ENCODE results near the gene PTPRK. TPM values are rescaled to one million over a fixed set of nuclear protein-coding genes. Genes with fewer than 3 reads are reported as not detected.
"Not testable (repeated sequence)": the region's sequence is repeated elsewhere in the genome, so short reads cannot be mapped to it uniquely, and the experiment has no call there.

Gene PTPRK
- total RNA-seq, 2 experiments from 2014 or later, result 1.7 to 2.5 TPM

DNA sequence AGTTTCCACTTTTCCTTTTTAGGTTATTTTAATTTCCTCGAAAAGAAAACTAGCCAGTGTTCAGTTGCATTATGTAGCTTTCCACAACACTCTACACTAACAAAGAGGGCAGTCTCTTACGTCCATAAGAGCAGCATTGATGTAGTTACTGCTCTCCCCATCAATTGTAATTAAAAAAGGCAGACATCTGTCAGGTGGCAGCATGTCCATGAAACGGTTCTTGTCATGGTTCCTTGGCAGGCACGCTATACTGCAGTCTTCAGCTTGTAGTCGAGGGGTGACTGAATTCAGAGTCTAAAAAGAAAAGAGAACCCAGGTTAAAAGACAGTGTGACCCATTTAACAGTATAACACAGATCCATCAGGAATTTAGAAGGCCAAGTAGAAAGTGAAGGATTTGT lies 539.4 kb downstream of the PTPRK start:
- Mint-ChIP-seq H3K27me3 (no peaks in the 10 kb centered on the region), H3K36me3 (ENCODE audit: low read depth) (peaks cover 15% of the 10 kb centered on the region), H3K4me1 (peaks cover 11% of the 10 kb centered on the region), H3K4me3 (no peak overlapping the region), H3K27ac (no peak overlapping the region), H3K9me3 (peaks cover 28% of the 10 kb centered on the region)
- ChIA-PET POLR2A (no interaction called here), CTCF (interaction anchor here (0.7 to 1.3 kb wide), 2 partner anchors 14 to 347 kb away, joined by 3 read pairs; no protein-coding TSS in a partner anchor)
- DNase-seq, result no peak

DNA sequence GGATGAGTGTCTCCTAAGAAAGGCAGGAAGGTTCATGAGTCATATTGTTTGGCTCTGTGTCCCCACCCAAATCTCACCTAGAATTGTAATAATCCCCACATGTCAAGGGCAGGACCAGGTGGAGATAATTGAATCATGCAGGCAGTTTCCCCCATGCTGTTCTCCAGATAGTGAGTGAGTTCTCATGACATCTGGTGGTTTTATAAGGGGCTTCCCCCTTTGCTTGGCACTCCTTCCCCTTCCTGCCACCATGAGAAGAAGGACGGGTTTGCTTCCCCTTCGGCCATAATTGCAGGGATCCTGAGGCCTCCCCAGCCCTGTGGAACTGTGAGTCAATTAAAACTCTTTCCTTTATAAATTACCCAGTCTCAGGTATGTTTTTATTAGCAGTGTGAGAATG lies 542.2 kb downstream of the PTPRK start:
- Mint-ChIP-seq H3K4me1 (peaks cover 23% of the 10 kb centered on the region), H3K9me3 (peaks cover 44% of the 10 kb centered on the region), H3K36me3 (ENCODE audit: low read depth) (peaks cover 31% of the 10 kb centered on the region)
- H3K27me3 Mint-ChIP-seq, POLR2A ChIA-PET, H3K27ac Mint-ChIP-seq, DNase-seq, H3K4me3 Mint-ChIP-seq: not testable (repeated sequence)
- CTCF ChIA-PET, result interaction anchor here (1.4 kb wide), 1 partner anchor 9 kb away, joined by 4 read pairs; no protein-coding TSS in a partner anchor

DNA sequence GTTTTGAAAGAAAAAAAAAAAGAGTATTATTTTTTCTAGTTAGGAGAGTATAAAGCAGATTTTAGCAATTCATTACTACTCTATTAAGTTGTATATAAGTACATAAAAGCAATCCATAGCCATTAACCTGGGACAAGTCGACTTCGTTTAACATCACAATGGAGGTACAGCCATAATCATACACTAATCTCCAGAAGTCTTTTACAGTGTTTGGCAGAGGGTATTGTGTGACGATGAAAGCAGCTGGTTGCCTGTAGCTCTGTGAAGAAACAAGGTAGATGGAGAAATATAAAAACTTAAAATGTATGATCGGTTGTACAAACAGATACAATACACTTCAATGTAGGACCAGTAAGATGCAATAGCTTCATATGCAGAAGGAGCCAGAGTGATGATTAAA lies 543.6 kb downstream of the PTPRK start:
- H3K4me3 Mint-ChIP-seq, result no peak overlapping the region
- POLR2A ChIA-PET, result no interaction called here
- CTCF ChIA-PET, result no interaction called here
- DNase-seq, result no peak
- H3K4me1 Mint-ChIP-seq, result peaks cover 37% of the 10 kb centered on the region
- H3K9me3 Mint-ChIP-seq, result peaks cover 44% of the 10 kb centered on the region
- H3K27ac Mint-ChIP-seq, result no peak overlapping the region
- peaks cover 34% of the 10 kb centered on the region for H3K36me3 Mint-ChIP-seq (ENCODE audit: low read depth)
- no peaks in the 10 kb centered on the region for H3K27me3 Mint-ChIP-seq

DNA sequence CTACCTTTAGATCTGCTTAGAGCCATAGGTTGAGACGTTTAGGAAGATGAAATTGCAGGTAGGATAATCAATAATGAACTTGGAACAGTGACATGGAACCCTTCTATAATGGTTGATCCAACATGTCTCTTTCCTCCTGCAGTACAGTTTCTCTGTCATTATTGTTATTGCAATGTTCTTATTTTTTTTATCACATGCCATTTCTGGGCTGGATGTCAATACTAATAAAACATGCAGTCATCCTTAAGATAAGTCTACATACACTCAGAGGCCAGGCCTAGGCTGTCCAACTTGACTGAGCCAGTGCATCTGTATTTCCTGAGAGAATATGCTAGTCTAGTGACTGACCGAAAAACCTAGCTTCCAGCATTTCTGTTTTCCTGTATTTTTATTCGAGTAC lies 544.3 kb downstream of the PTPRK start:
- H3K27ac Mint-ChIP-seq, result no peak overlapping the region
- peaks cover 40% of the 10 kb centered on the region for H3K9me3 Mint-ChIP-seq
- no peak overlapping the region for H3K4me3 Mint-ChIP-seq
- H3K27me3 Mint-ChIP-seq, result no peaks in the 10 kb centered on the region
- CTCF ChIA-PET, result no interaction called here
- H3K4me1 Mint-ChIP-seq, result peaks cover 44% of the 10 kb centered on the region
- DNase-seq, result no peak
- POLR2A ChIA-PET, result no interaction called here
- peaks cover 34% of the 10 kb centered on the region for H3K36me3 Mint-ChIP-seq (ENCODE audit: low read depth)

DNA sequence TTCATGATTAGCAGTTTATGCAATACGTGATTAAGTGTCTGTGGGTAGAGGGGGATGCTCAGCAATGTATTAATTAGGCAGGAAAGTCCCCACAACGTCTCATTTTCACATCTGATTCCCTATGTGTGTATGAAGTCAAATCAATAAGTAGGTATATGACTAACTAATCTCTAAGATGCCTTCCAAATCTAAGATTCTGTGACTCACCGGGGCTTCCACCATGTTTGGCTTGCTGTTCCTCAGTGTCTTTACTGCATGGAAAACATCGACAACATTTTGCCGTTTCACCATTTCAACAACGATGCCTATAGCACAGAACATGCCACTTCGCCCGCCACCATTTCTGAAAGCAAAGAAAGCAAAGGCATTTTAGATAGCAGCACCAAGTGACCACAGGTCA lies 547.6 kb downstream of the PTPRK start:
- Mint-ChIP-seq H3K27me3 (no peaks in the 10 kb centered on the region), H3K9me3 (peaks cover 34% of the 10 kb centered on the region), H3K4me1 (peaks cover 60% of the 10 kb centered on the region), H3K27ac (peak overlapping the region; percentile 97), H3K4me3 (peak overlapping the region; percentile 71), H3K36me3 (ENCODE audit: low read depth) (peaks cover 35% of the 10 kb centered on the region)
- ChIA-PET CTCF (interaction anchor here (0.9 to 1.7 kb wide), 2 partner anchors 13 to 135 kb away, joined by 3 to 4 read pairs; no protein-coding TSS in a partner anchor), POLR2A (interaction anchor here (0.6 kb wide), 1 partner anchor 75 kb away, joined by 4 read pairs; no protein-coding TSS in a partner anchor)
- peak; percentile 10 for DNase-seq

DNA sequence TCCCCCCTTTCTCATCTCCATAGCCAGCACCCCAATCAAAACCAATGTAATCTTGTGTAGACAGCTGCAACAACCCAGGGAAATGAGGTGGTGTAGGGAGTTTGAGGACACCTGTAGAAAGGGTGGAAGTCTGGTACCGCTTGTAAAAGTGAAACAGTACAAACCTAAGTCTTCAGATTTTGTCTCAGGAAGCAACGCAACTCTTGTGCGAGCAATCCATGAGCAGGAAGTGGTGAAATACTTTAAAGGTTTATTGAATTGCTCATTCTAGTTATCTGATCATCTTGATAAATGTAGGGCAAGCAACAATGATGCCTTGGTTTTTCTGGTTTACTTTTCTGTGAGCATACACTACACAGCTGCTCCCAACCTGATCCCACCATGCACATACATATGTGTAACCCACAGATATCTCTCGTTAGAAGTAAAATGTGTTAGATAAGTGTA lies 548.4 kb downstream of the PTPRK start:
- H3K36me3 Mint-ChIP-seq (ENCODE audit: low read depth), result peaks cover 42% of the 10 kb centered on the region
- CTCF ChIA-PET, result no interaction called here
- H3K4me1 Mint-ChIP-seq, result peaks cover 65% of the 10 kb centered on the region
- DNase-seq, result peak; percentile 76
- peak overlapping the region; percentile 97 for H3K27ac Mint-ChIP-seq
- peaks cover 37% of the 10 kb centered on the region for H3K9me3 Mint-ChIP-seq
- POLR2A ChIA-PET, result interaction anchor here (0.6 to 0.8 kb wide), 3 partner anchors 65 to 75 kb away, joined by 3 to 4 read pairs (median 3); partner anchors contain the start of gene THEMIS
- H3K4me3 Mint-ChIP-seq, result peak overlapping the region; percentile 71
- no peaks in the 10 kb centered on the region for H3K27me3 Mint-ChIP-seq

DNA sequence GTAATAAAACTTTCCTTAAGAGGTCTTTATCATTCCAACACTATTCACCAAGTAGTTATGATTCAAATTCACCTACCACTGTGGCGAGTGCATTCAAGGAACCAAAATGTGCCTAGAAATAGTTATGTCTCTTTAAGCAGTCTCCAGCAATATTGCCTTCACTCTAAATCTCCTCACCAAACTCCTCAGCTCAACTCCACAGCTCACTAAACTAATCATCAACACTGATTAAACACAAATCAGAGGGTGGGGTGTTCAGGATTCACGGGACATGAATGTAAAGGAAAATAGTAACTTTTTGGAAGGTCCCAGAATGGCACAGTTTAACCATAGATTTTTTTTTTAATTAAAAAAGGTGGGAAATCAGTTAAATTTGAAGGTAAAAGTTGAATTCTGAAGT lies 549.0 kb downstream of the PTPRK start:
- POLR2A ChIA-PET, result no interaction called here
- no peak for DNase-seq
- H3K9me3 Mint-ChIP-seq, result peaks cover 37% of the 10 kb centered on the region
- peaks cover 44% of the 10 kb centered on the region for H3K36me3 Mint-ChIP-seq (ENCODE audit: low read depth)
- H3K4me1 Mint-ChIP-seq, result peaks cover 70% of the 10 kb centered on the region
- H3K27me3 Mint-ChIP-seq, result no peaks in the 10 kb centered on the region
- H3K27ac Mint-ChIP-seq, result peak overlapping the region; percentile 97
- peak overlapping the region; percentile 71 for H3K4me3 Mint-ChIP-seq
- CTCF ChIA-PET, result no interaction called here

DNA sequence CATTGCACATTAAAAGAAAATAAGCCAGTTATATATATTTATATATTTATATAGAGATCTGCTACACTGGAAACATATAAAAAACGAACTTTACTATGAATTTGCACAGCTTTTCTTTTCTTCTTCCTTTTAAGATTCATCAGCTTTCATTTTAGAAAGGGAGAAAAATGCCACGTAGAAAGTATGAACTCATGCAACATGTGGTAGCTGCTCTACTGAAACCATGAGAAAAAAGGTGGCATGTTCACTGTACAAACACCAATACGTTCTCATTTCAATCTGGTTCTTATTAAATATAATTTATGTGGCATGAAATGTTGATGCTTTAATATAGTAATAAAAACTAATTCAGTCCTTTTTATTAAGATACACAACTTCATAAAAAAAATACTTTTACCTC lies 550.7 kb downstream of the PTPRK start:
- no peak for DNase-seq
- POLR2A ChIA-PET, result no interaction called here
- Mint-ChIP-seq H3K4me1 (peaks cover 70% of the 10 kb centered on the region), H3K27me3 (no peaks in the 10 kb centered on the region), H3K36me3 (ENCODE audit: low read depth) (peaks cover 39% of the 10 kb centered on the region), H3K4me3 (no peak overlapping the region), H3K27ac (peak overlapping the region; percentile 90), H3K9me3 (peaks cover 33% of the 10 kb centered on the region)
- CTCF ChIA-PET, result interaction anchor here (0.6 to 6.9 kb wide), 3 partner anchors 9 to 1347 kb away, joined by 3 to 50 read pairs (median 4); no protein-coding TSS in a partner anchor

DNA sequence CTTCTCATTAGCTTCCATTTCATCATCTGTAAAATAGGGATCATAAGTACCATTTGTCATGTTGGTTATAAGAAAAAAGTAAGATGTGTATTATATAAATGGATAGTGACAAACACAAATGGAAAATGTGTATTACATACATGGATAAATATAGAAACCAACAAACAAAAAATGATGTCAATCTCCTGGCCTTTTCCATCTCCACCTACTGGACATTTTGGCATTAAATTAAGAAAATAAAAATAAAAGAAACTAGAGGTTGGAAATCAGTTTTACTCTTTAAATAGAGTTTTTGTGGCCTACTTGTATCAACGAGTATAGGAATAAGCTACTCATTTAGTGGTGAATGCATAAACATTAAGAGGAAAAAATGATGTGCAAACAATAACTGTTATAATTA lies 552.0 kb downstream of the PTPRK start:
- peak overlapping the region; percentile 89 for H3K27ac Mint-ChIP-seq
- ChIA-PET CTCF (interaction anchor here (0.7 to 6.9 kb wide), 7 partner anchors 9 to 113 kb away, joined by 3 to 50 read pairs (median 4); no protein-coding TSS in a partner anchor), POLR2A (interaction anchor here (0.8 kb wide), 1 partner anchor 60 kb away, joined by 4 read pairs; no protein-coding TSS in a partner anchor)
- no peaks in the 10 kb centered on the region for H3K27me3 Mint-ChIP-seq
- DNase-seq, result no peak
- peaks cover 30% of the 10 kb centered on the region for H3K36me3 Mint-ChIP-seq (ENCODE audit: low read depth)
- H3K9me3 Mint-ChIP-seq, result peaks cover 29% of the 10 kb centered on the region
- peaks cover 60% of the 10 kb centered on the region for H3K4me1 Mint-ChIP-seq
- H3K4me3 Mint-ChIP-seq, result no peak overlapping the region

DNA sequence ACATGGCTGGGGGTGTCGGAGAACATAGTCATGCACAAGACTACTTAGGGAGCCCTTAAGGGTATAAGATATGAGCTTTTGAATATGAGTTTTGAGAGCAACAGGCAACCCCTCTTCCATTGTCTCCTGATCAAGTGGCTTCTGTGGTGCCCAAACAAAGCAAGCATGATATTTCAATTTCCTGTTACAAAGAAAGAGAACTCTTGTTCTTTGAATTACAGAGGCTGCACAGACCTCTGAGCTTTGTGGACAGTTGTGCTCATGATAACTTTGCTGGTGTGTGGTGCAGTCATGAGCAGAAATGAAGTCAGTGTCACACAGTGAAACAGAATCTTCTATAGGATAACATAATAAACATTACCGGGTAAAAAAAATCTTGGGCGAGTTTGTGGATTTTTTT lies 552.7 kb downstream of the PTPRK start:
- POLR2A ChIA-PET, result interaction anchor here (0.8 to 0.9 kb wide), 2 partner anchors 60 to 67 kb away, joined by 4 read pairs; partner anchors contain the start of gene THEMIS

DNA sequence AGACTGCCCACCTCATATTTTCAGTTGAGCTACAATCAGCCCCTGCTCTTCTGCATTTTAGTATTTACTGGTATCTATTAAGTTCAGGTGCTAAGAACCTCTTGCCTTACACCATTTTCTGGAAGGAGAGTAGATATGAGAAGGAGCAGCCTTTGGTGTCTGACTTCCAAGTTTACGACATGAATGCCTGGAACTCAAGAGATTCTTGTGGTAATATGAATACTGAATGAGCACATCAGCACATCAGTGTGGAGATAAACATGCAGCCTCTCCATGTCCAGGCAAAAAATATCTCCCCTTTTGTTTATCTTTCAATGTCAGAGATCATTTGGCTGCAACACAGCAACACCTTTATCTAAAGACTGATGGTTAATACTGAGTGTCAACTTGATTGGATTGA lies 553.8 kb downstream of the PTPRK start:
- ChIA-PET POLR2A (no interaction called here), CTCF (interaction anchor here (0.6 to 6.9 kb wide), 3 partner anchors 12 to 71 kb away, joined by 3 to 50 read pairs (median 4); no protein-coding TSS in a partner anchor)
- Mint-ChIP-seq H3K27ac (peak overlapping the region; percentile 89), H3K4me3 (no peak overlapping the region), H3K27me3 (no peaks in the 10 kb centered on the region), H3K4me1 (peaks cover 48% of the 10 kb centered on the region), H3K9me3 (peaks cover 28% of the 10 kb centered on the region), H3K36me3 (ENCODE audit: low read depth) (peaks cover 33% of the 10 kb centered on the region)
- DNase-seq, result no peak

More for the DNA sequence above, 552.7 kb downstream of the PTPRK start:
- no peak overlapping the region for H3K4me3 Mint-ChIP-seq
- DNase-seq, result peak; percentile 56
- H3K27ac Mint-ChIP-seq, result peak overlapping the region; percentile 89
- CTCF ChIA-PET, result interaction anchor here (0.7 to 6.9 kb wide), 7 partner anchors 8 to 81 kb away, joined by 3 to 50 read pairs (median 4); no protein-coding TSS in a partner anchor
- H3K27me3 Mint-ChIP-seq, result no peaks in the 10 kb centered on the region
- peaks cover 26% of the 10 kb centered on the region for H3K9me3 Mint-ChIP-seq
- H3K4me1 Mint-ChIP-seq, result peaks cover 57% of the 10 kb centered on the region
- peaks cover 27% of the 10 kb centered on the region for H3K36me3 Mint-ChIP-seq (ENCODE audit: low read depth)

DNA sequence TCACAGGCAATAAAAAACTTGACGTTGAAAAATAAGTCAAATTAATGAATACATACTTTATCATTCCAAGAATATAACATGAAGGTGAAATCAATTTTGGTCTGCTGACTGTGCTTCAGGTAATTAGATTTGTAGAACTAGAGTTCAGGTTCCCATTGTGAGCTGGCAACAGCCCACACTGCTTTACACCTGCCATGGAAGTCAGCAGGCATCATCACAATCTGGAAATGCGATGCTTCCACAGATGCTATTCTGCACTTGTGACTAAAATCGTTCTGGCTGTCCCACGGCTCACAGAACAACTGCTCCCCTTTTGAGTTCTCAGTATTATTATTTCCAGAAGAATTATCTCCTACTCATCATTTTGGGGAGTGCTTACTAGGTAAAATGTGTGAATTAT lies 556.9 kb downstream of the PTPRK start:
- ChIA-PET POLR2A (no interaction called here), CTCF (interaction anchor here (1.4 to 6.9 kb wide), 2 partner anchors 9 to 90 kb away, joined by 3 to 50 read pairs; no protein-coding TSS in a partner anchor)
- Mint-ChIP-seq H3K36me3 (ENCODE audit: low read depth) (peaks cover 39% of the 10 kb centered on the region), H3K9me3 (peaks cover 47% of the 10 kb centered on the region), H3K27ac (no peak overlapping the region), H3K4me1 (peaks cover 26% of the 10 kb centered on the region), H3K4me3 (no peak overlapping the region), H3K27me3 (no peaks in the 10 kb centered on the region)
- no peak for DNase-seq

DNA sequence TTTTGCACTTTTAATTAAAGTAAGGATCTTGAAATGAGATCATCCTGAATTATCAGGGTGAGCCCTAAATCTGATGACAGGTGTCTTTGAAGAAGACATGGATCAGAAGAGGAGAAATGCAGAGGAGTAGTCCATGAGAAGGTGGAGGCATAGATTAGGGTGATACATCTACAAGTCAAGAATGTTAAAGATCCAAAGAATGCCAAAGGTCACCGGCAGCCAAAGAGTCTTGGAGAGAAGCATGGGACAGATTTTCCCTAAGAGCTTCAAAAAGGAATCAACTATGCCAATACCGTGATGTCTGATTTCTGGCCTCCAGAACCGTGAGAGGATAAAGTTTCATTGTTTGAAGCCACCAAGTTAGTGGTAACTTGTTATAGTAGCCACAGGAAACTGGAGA lies 560.5 kb downstream of the PTPRK start:
- H3K9me3 Mint-ChIP-seq, result peaks cover 48% of the 10 kb centered on the region
- H3K4me3 Mint-ChIP-seq, result no peak overlapping the region
- H3K27ac Mint-ChIP-seq, result no peak overlapping the region
- H3K4me1 Mint-ChIP-seq, result peaks cover 17% of the 10 kb centered on the region
- H3K27me3 Mint-ChIP-seq, result no peaks in the 10 kb centered on the region
- no peak for DNase-seq
- peaks cover 20% of the 10 kb centered on the region for H3K36me3 Mint-ChIP-seq (ENCODE audit: low read depth)
- ChIA-PET POLR2A (no interaction called here), CTCF (interaction anchor here (1.0 to 1.2 kb wide), 2 partner anchors 8 to 9 kb away, joined by 3 to 4 read pairs; no protein-coding TSS in a partner anchor)

Data from activated CD4-positive, alpha-beta T cell treated with anti-CD3 and anti-CD28 coated beads, Interleukin-2, amount 10 ng/mL, durations not matched to agents 7 days and 5 days (primary cell).